ENCODE data around the gene CDC42BPB. TPM values are rescaled to one million over a fixed set of nuclear protein-coding genes. Genes with fewer than 3 reads are reported as not detected.
"Not testable (repeated sequence)": the region's sequence is repeated elsewhere in the genome, so short reads cannot be mapped to it uniquely, and the experiment has no call there.

Gene CDC42BPB
- total RNA-seq, 2 experiments from 2014 or later = 6.4 to 7.4 TPM

- ChIA-PET CTCF (no interaction called here), POLR2A (no interaction called here)
- Mint-ChIP-seq H3K4me3 (no peak overlapping the region), H3K9me3 (no peaks in the 10 kb centered on the region), H3K36me3 (no peaks in the 10 kb centered on the region), H3K4me1 (ENCODE audit: low read depth) (no peaks in the 10 kb centered on the region), H3K27me3 (no peaks in the 10 kb centered on the region), H3K27ac (no peak overlapping the region)
- intact Hi-C loops (cut with micrococcal nuclease) = no loop called here
- no peak for DNase-seq
Measured at GRCh38 chr14:103050935-103051334, 6.4 kb downstream of the CDC42BPB start.

- not testable (repeated sequence) for H3K27me3 Mint-ChIP-seq
Measured at GRCh38 chr14:103047453-103047852, 9.9 kb downstream of the CDC42BPB start.

GRCh38 chr14:103045371-103045869, 11.9 kb downstream of the CDC42BPB start:
- Mint-ChIP-seq H3K9me3 (peaks cover 5% of the 10 kb centered on the region), H3K27ac (no peak overlapping the region), H3K36me3 (peaks cover 6% of the 10 kb centered on the region), H3K4me3 (no peak overlapping the region), H3K27me3 (peaks cover 5% of the 10 kb centered on the region), H3K4me1 (ENCODE audit: low read depth) (peaks cover 5% of the 10 kb centered on the region)
- ChIA-PET CTCF (no interaction called here), POLR2A (no interaction called here)
- intact Hi-C loops (cut with micrococcal nuclease) = no loop called here
- no peak for DNase-seq

More at GRCh38 chr14:103047453-103047852, 9.9 kb downstream of the CDC42BPB start:
- H3K9me3 Mint-ChIP-seq; H3K36me3 Mint-ChIP-seq; H3K4me1 Mint-ChIP-seq (ENCODE audit: low read depth); H3K27ac Mint-ChIP-seq; H3K4me3 Mint-ChIP-seq; DNase-seq; intact Hi-C loops (cut with micrococcal nuclease): not testable (repeated sequence)
- ChIA-PET CTCF (interaction anchor here (0.8 kb wide), 1 partner anchor 344 kb away, joined by 3 read pairs; no protein-coding TSS in a partner anchor), POLR2A (interaction anchor here (0.6 kb wide), 1 partner anchor 487 kb away, joined by 4 read pairs; no protein-coding TSS in a partner anchor)

- intact Hi-C loops (cut with micrococcal nuclease) = no loop called here
- Mint-ChIP-seq H3K4me1 (ENCODE audit: low read depth) (peaks cover 5% of the 10 kb centered on the region), H3K36me3 (peaks cover 6% of the 10 kb centered on the region), H3K4me3 (no peak overlapping the region), H3K27ac (no peak overlapping the region), H3K9me3 (peaks cover 5% of the 10 kb centered on the region), H3K27me3 (peaks cover 5% of the 10 kb centered on the region)
- CTCF ChIA-PET = interaction anchor here (1.5 kb wide), 1 partner anchor 62 kb away, joined by 7 read pairs; no protein-coding TSS in a partner anchor
- no peak for DNase-seq
- POLR2A ChIA-PET = interaction anchor here (0.9 kb wide), 1 partner anchor 13 kb away, joined by 3 read pairs; no protein-coding TSS in a partner anchor
Measured at GRCh38 chr14:103043257-103044015, 13.9 kb downstream of the CDC42BPB start.

GRCh38 chr14:103041464-103041863, 15.9 kb downstream of the CDC42BPB start:
- Mint-ChIP-seq H3K27me3 (peaks cover 5% of the 10 kb centered on the region), H3K27ac (no peak overlapping the region), H3K9me3 (peaks cover 5% of the 10 kb centered on the region), H3K4me1 (ENCODE audit: low read depth) (peaks cover 5% of the 10 kb centered on the region), H3K36me3 (peaks cover 6% of the 10 kb centered on the region), H3K4me3 (no peak overlapping the region)
- POLR2A ChIA-PET = no interaction called here
- CTCF ChIA-PET = no interaction called here
- intact Hi-C loops (cut with micrococcal nuclease) = no loop called here
- no peak for DNase-seq

- ChIA-PET POLR2A (no interaction called here), CTCF (no interaction called here)
Measured at GRCh38 chr14:103033681-103034096, 23.7 kb downstream of the CDC42BPB start.

GRCh38 chr14:103031956-103032355, 25.4 kb downstream of the CDC42BPB start:
- Mint-ChIP-seq H3K36me3 (no peaks in the 10 kb centered on the region), H3K27ac (no peak overlapping the region), H3K9me3 (no peaks in the 10 kb centered on the region), H3K4me3 (no peak overlapping the region), H3K4me1 (ENCODE audit: low read depth) (no peaks in the 10 kb centered on the region), H3K27me3 (no peaks in the 10 kb centered on the region)
- intact Hi-C loops (cut with micrococcal nuclease) = no loop called here
- POLR2A ChIA-PET = no interaction called here
- CTCF ChIA-PET = interaction anchor here (0.9 kb wide), 1 partner anchor 74 kb away, joined by 3 read pairs; no protein-coding TSS in a partner anchor
- no peak for DNase-seq

More at GRCh38 chr14:103033681-103034096, 23.7 kb downstream of the CDC42BPB start:
- no peaks in the 10 kb centered on the region for H3K27me3 Mint-ChIP-seq
- H3K4me1 Mint-ChIP-seq (ENCODE audit: low read depth) = no peaks in the 10 kb centered on the region
- no peak overlapping the region for H3K4me3 Mint-ChIP-seq
- no peak for DNase-seq
- H3K9me3 Mint-ChIP-seq = no peaks in the 10 kb centered on the region
- H3K27ac Mint-ChIP-seq = no peak overlapping the region
- intact Hi-C loops (cut with micrococcal nuclease) = no loop called here
- no peaks in the 10 kb centered on the region for H3K36me3 Mint-ChIP-seq

- ChIA-PET CTCF (interaction anchor here (0.6 to 0.9 kb wide), 2 partner anchors 74 to 153 kb away, joined by 3 read pairs; no protein-coding TSS in a partner anchor), POLR2A (no interaction called here)
- H3K27me3 Mint-ChIP-seq = no peaks in the 10 kb centered on the region
- no peak overlapping the region for H3K27ac Mint-ChIP-seq
- H3K36me3 Mint-ChIP-seq = no peaks in the 10 kb centered on the region
- H3K4me3 Mint-ChIP-seq = no peak overlapping the region
- no peak for DNase-seq
- H3K4me1 Mint-ChIP-seq (ENCODE audit: low read depth) = no peaks in the 10 kb centered on the region
- intact Hi-C loops (cut with micrococcal nuclease) = no loop called here
- no peaks in the 10 kb centered on the region for H3K9me3 Mint-ChIP-seq
Measured at GRCh38 chr14:103031566-103031911, 25.8 kb downstream of the CDC42BPB start.

GRCh38 chr14:103030741-103031565, 26.4 kb downstream of the CDC42BPB start:
- Mint-ChIP-seq H3K27me3 (no peaks in the 10 kb centered on the region), H3K4me1 (ENCODE audit: low read depth) (no peaks in the 10 kb centered on the region), H3K27ac (no peak overlapping the region), H3K4me3 (no peak overlapping the region), H3K36me3 (no peaks in the 10 kb centered on the region), H3K9me3 (no peaks in the 10 kb centered on the region)
- DNase-seq = no peak
- ChIA-PET POLR2A (no interaction called here), CTCF (interaction anchor here (0.6 to 0.9 kb wide), 2 partner anchors 75 to 154 kb away, joined by 3 read pairs; no protein-coding TSS in a partner anchor)
- intact Hi-C loops (cut with micrococcal nuclease) = no loop called here

GRCh38 chr14:103029936-103030335, 27.4 kb downstream of the CDC42BPB start:
- intact Hi-C loops (cut with micrococcal nuclease) = no loop called here
- Mint-ChIP-seq H3K27me3 (no peaks in the 10 kb centered on the region), H3K27ac (no peak overlapping the region), H3K36me3 (no peaks in the 10 kb centered on the region), H3K4me1 (ENCODE audit: low read depth) (no peaks in the 10 kb centered on the region), H3K9me3 (no peaks in the 10 kb centered on the region), H3K4me3 (no peak overlapping the region)
- ChIA-PET CTCF (no interaction called here), POLR2A (no interaction called here)
- no peak for DNase-seq

- no peak overlapping the region for H3K4me3 Mint-ChIP-seq
- ChIA-PET POLR2A (no interaction called here), CTCF (no interaction called here)
- H3K27me3 Mint-ChIP-seq = no peaks in the 10 kb centered on the region
- H3K36me3 Mint-ChIP-seq = no peaks in the 10 kb centered on the region
- no peaks in the 10 kb centered on the region for H3K9me3 Mint-ChIP-seq
- intact Hi-C loops (cut with micrococcal nuclease) = no loop called here
- H3K27ac Mint-ChIP-seq = no peak overlapping the region
- no peaks in the 10 kb centered on the region for H3K4me1 Mint-ChIP-seq (ENCODE audit: low read depth)
- no peak for DNase-seq
Measured at GRCh38 chr14:103028772-103029171, 28.6 kb downstream of the CDC42BPB start.

GRCh38 chr14:103028161-103028767, 29.1 kb downstream of the CDC42BPB start:
- ChIA-PET CTCF (no interaction called here), POLR2A (no interaction called here)
- H3K4me3 Mint-ChIP-seq = no peak overlapping the region
- no peaks in the 10 kb centered on the region for H3K9me3 Mint-ChIP-seq
- no peaks in the 10 kb centered on the region for H3K27me3 Mint-ChIP-seq
- intact Hi-C loops (cut with micrococcal nuclease) = no loop called here
- H3K36me3 Mint-ChIP-seq = no peaks in the 10 kb centered on the region
- H3K4me1 Mint-ChIP-seq (ENCODE audit: low read depth) = no peaks in the 10 kb centered on the region
- no peak overlapping the region for H3K27ac Mint-ChIP-seq
- no peak for DNase-seq

Data from activated CD4-positive, alpha-beta memory T cell treated with anti-CD3 and anti-CD28 coated beads for 36 hours (primary cell).